SK-N-SH treated with all-trans-retinoic acid at 6 μM for 48 hours (cell line): ENCODE results near the gene FAM89A.
"Not testable (repeated sequence)": the region's sequence is repeated elsewhere in the genome, so short reads cannot be mapped to it uniquely, and the experiment has no call there.

Experiments used
- ARNTL ChIP-seq: fragments of 450-650 bp; formaldehyde crosslinking; IDR thresholded peaks from 2 replicates; pipeline ENCODE4 v1.5.0; 2020; ENCODE audit warnings: low read depth, mild to moderate bottlenecking, moderate library complexity, borderline replicate concordance
- GLIS3 ChIP-seq: fragments of 250-450 bp; sonication (Bioruptor Pico); IDR thresholded peaks from 2 replicates; pipeline ENCODE4 v1.5.0; 2020; ENCODE audit warnings: mild to moderate bottlenecking, moderate library complexity
- ISL1 ChIP-seq: fragments of 250-450 bp; sonication (Bioruptor Pico); IDR thresholded peaks from 2 replicates; pipeline ENCODE4 v2.1.2; 2022; ENCODE audit warnings: mild to moderate bottlenecking, moderate library complexity
- RARB ChIP-seq: fragments of 250-450 bp; sonication (Bioruptor Pico); IDR thresholded peaks from 2 replicates; pipeline ENCODE4 v1.8.0; 2021; ENCODE audit warnings: mild to moderate bottlenecking, moderate library complexity
- ZFP30 ChIP-seq: fragments of 450-650 bp; formaldehyde crosslinking; IDR thresholded peaks from 2 replicates; pipeline ENCODE4 v1.5.0; 2022; ENCODE audit warnings: mild to moderate bottlenecking, moderate library complexity
- TF ChIP-seq, protein P1 (sequence below): fragments of 250-450 bp; sonication (Bioruptor Pico); IDR thresholded peaks from 2 replicates; pipeline ENCODE4 v1.8.0; 2020; ENCODE audit warnings: mild to moderate bottlenecking, moderate library complexity, borderline replicate concordance

GRCh38 chr1:231022543-231022942, 17.5 kb downstream of the FAM89A start:
- TF ChIP-seq, protein P1, sequence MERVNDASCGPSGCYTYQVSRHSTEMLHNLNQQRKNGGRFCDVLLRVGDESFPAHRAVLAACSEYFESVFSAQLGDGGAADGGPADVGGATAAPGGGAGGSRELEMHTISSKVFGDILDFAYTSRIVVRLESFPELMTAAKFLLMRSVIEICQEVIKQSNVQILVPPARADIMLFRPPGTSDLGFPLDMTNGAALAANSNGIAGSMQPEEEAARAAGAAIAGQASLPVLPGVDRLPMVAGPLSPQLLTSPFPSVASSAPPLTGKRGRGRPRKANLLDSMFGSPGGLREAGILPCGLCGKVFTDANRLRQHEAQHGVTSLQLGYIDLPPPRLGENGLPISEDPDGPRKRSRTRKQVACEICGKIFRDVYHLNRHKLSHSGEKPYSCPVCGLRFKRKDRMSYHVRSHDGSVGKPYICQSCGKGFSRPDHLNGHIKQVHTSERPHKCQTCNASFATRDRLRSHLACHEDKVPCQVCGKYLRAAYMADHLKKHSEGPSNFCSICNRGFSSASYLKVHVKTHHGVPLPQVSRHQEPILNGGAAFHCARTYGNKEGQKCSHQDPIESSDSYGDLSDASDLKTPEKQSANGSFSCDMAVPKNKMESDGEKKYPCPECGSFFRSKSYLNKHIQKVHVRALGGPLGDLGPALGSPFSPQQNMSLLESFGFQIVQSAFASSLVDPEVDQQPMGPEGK (CRISPR knock-in tag) = not testable (repeated sequence)
- not testable (repeated sequence) for TF ChIP-seq ARNTL (CRISPR knock-in tag); ZFP30; RARB (CRISPR knock-in tag); GLIS3; ISL1 (CRISPR knock-in tag)
